ENCODE measurements around the gene ITGB4. TPM values are rescaled to one million over a fixed set of nuclear protein-coding genes. Genes with fewer than 3 reads are reported as not detected.

Gene ITGB4
- total and polyA plus RNA-seq, 2 of the 13 experiments (the other 11 are each of a cell fraction or from before 2014, with no cell fraction given): 6.9 to 14.5 TPM

DNA sequence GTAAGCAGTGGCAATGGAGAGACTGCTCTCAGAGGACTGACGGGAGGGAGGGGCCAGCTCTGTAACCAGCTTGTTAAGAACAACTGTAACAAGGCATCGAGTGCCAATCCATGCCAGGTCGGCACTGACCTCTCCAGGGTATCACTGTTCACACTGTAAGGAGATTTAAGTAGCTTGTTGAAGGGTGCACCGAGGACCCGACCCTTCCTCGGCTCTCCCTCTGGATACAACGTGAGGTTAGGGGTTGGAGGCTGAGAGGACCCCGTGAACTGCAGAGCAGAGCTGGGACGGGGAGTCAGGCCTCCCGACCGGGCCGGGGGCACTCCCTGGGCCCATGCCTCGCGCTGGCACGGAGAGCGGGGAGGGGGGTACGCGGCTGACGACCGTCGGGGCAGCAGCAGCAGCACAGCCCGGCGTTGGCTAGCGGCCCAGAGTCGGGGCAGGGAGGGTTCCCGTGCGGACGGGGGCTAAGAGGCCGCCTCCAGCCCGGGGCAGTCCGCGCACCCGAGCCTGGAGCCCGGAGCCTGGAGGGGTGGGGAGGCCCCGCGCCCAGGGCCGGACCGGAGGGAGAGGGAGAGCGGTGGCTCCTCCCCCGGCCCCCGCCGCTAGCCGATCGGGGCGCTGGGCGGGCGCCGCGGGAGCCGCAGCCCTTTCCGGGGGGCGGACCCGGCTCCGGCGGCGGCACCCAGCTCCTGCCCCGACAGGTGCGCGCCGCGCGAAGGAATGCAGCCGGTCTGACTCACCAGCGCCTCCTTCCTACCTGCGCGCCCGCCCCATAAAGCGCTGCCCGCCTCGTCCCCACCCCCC, at the start of gene ITGB4 (continued):
- TF ChIP-seq, protein P1, sequence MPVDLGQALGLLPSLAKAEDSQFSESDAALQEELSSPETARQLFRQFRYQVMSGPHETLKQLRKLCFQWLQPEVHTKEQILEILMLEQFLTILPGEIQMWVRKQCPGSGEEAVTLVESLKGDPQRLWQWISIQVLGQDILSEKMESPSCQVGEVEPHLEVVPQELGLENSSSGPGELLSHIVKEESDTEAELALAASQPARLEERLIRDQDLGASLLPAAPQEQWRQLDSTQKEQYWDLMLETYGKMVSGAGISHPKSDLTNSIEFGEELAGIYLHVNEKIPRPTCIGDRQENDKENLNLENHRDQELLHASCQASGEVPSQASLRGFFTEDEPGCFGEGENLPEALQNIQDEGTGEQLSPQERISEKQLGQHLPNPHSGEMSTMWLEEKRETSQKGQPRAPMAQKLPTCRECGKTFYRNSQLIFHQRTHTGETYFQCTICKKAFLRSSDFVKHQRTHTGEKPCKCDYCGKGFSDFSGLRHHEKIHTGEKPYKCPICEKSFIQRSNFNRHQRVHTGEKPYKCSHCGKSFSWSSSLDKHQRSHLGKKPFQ (CRISPR knock-in tag; IDR thresholded peaks at IDR 0.05; ENCODE audit: insufficient replicate concordance): no peak
- no peak for TF ChIP-seq RXRA (CRISPR knock-in tag; IDR thresholded peaks at IDR 0.05)
- no peak for TF ChIP-seq ZNF160 (CRISPR knock-in tag; IDR thresholded peaks at IDR 0.05)
- TF ChIP-seq TSC22D2 (CRISPR knock-in tag; IDR thresholded peaks at IDR 0.05; ENCODE audit: borderline replicate concordance): no peak
- no peak for TF ChIP-seq MEF2D (CRISPR knock-in tag; IDR thresholded peaks at IDR 0.05)
- TF ChIP-seq ZNF724P (CRISPR knock-in tag; IDR thresholded peaks at IDR 0.05; ENCODE audit: borderline replicate concordance): no peak
- TF ChIP-seq POLR2G (IDR thresholded peaks at IDR 0.05; ENCODE audit: low read depth, low read length): no peak
- TF ChIP-seq, protein P2, sequence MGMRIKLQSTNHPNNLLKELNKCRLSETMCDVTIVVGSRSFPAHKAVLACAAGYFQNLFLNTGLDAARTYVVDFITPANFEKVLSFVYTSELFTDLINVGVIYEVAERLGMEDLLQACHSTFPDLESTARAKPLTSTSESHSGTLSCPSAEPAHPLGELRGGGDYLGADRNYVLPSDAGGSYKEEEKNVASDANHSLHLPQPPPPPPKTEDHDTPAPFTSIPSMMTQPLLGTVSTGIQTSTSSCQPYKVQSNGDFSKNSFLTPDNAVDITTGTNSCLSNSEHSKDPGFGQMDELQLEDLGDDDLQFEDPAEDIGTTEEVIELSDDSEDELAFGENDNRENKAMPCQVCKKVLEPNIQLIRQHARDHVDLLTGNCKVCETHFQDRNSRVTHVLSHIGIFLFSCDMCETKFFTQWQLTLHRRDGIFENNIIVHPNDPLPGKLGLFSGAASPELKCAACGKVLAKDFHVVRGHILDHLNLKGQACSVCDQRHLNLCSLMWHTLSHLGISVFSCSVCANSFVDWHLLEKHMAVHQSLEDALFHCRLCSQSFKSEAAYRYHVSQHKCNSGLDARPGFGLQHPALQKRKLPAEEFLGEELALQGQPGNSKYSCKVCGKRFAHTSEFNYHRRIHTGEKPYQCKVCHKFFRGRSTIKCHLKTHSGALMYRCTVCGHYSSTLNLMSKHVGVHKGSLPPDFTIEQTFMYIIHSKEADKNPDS (CRISPR knock-in tag; IDR thresholded peaks at IDR 0.05): no peak
- no peak for TF ChIP-seq REPIN1 (CRISPR knock-in tag; IDR thresholded peaks at IDR 0.05; ENCODE audit: borderline replicate concordance, low read depth)
- no peak for TF ChIP-seq ZBTB20 (CRISPR knock-in tag; IDR thresholded peaks at IDR 0.05; ENCODE audit: borderline replicate concordance, low read depth)
- TF ChIP-seq PPARG (CRISPR knock-in tag; conservative IDR thresholded peaks at IDR 0.05): no peak
- TF ChIP-seq NRL (CRISPR knock-in tag; IDR thresholded peaks at IDR 0.05; ENCODE audit: borderline replicate concordance): no peak
- no peak for TF ChIP-seq ZNF101 (CRISPR knock-in tag; IDR thresholded peaks at IDR 0.05; ENCODE audit: borderline replicate concordance, low read depth)
- TF ChIP-seq ZNF619 (CRISPR knock-in tag; IDR thresholded peaks at IDR 0.05): peak; percentile 47; the same call in 1 of the 2 replicates
- TF ChIP-seq CBX1 (IDR thresholded peaks at IDR 0.05; ENCODE audit: low read depth): no peak
- TF ChIP-seq ZNF629 (CRISPR knock-in tag; conservative IDR thresholded peaks at IDR 0.05): no peak
- TF ChIP-seq, protein P3, sequence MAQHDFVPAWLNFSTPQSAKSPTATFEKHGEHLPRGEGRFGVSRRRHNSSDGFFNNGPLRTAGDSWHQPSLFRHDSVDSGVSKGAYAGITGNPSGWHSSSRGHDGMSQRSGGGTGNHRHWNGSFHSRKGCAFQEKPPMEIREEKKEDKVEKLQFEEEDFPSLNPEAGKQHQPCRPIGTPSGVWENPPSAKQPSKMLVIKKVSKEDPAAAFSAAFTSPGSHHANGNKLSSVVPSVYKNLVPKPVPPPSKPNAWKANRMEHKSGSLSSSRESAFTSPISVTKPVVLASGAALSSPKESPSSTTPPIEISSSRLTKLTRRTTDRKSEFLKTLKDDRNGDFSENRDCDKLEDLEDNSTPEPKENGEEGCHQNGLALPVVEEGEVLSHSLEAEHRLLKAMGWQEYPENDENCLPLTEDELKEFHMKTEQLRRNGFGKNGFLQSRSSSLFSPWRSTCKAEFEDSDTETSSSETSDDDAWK (CRISPR knock-in tag; IDR thresholded peaks at IDR 0.05): no peak
- TF ChIP-seq EP300 (IDR thresholded peaks at IDR 0.05; ENCODE audit: low read depth in 2 of 2, low read length in 2 of 2): no peak
- TF ChIP-seq EP300 (CRISPR knock-in tag; IDR thresholded peaks at IDR 0.05; ENCODE audit: borderline replicate concordance): no peak
- TF ChIP-seq, protein P4, sequence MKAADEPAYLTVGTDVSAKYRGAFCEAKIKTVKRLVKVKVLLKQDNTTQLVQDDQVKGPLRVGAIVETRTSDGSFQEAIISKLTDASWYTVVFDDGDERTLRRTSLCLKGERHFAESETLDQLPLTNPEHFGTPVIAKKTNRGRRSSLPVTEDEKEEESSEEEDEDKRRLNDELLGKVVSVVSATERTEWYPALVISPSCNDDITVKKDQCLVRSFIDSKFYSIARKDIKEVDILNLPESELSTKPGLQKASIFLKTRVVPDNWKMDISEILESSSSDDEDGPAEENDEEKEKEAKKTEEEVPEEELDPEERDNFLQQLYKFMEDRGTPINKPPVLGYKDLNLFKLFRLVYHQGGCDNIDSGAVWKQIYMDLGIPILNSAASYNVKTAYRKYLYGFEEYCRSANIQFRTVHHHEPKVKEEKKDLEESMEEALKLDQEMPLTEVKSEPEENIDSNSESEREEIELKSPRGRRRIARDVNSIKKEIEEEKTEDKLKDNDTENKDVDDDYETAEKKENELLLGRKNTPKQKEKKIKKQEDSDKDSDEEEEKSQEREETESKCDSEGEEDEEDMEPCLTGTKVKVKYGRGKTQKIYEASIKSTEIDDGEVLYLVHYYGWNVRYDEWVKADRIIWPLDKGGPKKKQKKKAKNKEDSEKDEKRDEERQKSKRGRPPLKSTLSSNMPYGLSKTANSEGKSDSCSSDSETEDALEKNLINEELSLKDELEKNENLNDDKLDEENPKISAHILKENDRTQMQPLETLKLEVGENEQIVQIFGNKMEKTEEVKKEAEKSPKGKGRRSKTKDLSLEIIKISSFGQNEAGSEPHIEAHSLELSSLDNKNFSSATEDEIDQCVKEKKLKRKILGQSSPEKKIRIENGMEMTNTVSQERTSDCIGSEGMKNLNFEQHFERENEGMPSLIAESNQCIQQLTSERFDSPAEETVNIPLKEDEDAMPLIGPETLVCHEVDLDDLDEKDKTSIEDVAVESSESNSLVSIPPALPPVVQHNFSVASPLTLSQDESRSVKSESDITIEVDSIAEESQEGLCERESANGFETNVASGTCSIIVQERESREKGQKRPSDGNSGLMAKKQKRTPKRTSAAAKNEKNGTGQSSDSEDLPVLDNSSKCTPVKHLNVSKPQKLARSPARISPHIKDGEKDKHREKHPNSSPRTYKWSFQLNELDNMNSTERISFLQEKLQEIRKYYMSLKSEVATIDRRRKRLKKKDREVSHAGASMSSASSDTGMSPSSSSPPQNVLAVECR (CRISPR knock-in tag; IDR thresholded peaks at IDR 0.05; ENCODE audit: borderline replicate concordance): peak; percentile 60; the same call in 1 of the 2 replicates
